ENCODE measurements around the gene HS6ST2. TPM values are rescaled to one million over a fixed set of nuclear protein-coding genes. Genes with fewer than 3 reads are reported as not detected.

The HS6ST2 gene
- total RNA-seq, 1 donor from 2014 or later: 0.92 TPM

DNA sequence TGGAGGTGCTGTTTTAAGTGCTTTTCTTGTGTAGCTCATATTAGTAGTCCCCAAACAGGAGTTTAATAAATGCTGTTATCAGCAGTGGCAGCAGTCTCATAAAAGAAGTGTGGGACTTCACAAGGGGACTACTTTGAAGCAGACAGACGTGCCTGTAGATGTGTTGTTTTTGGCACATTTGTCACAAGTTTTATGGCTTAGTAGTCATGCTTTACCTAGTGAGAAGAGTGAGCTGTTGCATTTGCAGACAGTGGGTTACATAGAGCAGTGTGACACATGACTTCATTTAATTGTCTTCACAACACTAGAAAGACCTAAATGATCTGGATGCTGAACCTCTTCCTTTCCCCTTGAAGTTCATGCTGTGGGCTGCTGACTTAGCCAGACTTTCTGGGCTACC, 320.1 kb downstream of the HS6ST2 start:
- intact Hi-C loops (cut with DNase I): no loop called here
- H3K36me3 ChIP-seq: no peaks in the 10 kb centered on the region

GRCh38 chrX:132636080-132636479, 322.3 kb downstream of the HS6ST2 start:
- H3K36me3 ChIP-seq: no peaks in the 10 kb centered on the region
- no peak for ATAC-seq
- no peak overlapping the region for H3K27ac ChIP-seq
- no peaks in the 10 kb centered on the region for H3K27me3 ChIP-seq (ENCODE audit: low read depth)
- no peak for DNase-seq
- TF ChIP-seq, protein P1, sequence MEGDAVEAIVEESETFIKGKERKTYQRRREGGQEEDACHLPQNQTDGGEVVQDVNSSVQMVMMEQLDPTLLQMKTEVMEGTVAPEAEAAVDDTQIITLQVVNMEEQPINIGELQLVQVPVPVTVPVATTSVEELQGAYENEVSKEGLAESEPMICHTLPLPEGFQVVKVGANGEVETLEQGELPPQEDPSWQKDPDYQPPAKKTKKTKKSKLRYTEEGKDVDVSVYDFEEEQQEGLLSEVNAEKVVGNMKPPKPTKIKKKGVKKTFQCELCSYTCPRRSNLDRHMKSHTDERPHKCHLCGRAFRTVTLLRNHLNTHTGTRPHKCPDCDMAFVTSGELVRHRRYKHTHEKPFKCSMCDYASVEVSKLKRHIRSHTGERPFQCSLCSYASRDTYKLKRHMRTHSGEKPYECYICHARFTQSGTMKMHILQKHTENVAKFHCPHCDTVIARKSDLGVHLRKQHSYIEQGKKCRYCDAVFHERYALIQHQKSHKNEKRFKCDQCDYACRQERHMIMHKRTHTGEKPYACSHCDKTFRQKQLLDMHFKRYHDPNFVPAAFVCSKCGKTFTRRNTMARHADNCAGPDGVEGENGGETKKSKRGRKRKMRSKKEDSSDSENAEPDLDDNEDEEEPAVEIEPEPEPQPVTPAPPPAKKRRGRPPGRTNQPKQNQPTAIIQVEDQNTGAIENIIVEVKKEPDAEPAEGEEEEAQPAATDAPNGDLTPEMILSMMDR (IDR thresholded peaks at IDR 0.05): no peak
- H3K4me1 ChIP-seq: no peaks in the 10 kb centered on the region
- no peak overlapping the region for H3K4me3 ChIP-seq
- no peaks in the 10 kb centered on the region for H3K9me3 ChIP-seq
- intact Hi-C loops (cut with DNase I): no loop called here

More for the DNA sequence above, 320.1 kb downstream of the HS6ST2 start:
- Histone ChIP-seq H3K9me3 (no peaks in the 10 kb centered on the region), H3K4me3 (no peak overlapping the region), H3K27ac (no peak overlapping the region), H3K4me1 (no peaks in the 10 kb centered on the region), H3K27me3 (ENCODE audit: low read depth) (no peaks in the 10 kb centered on the region)
- no peak for ATAC-seq
- TF ChIP-seq, protein P1 (IDR thresholded peaks at IDR 0.05): no peak
- DNase-seq: no peak

- Histone ChIP-seq H3K27me3 (ENCODE audit: low read depth) (no peaks in the 10 kb centered on the region), H3K4me1 (no peaks in the 10 kb centered on the region), H3K36me3 (no peaks in the 10 kb centered on the region), H3K4me3 (no peak overlapping the region), H3K27ac (no peak overlapping the region), H3K9me3 (no peaks in the 10 kb centered on the region)
- intact Hi-C loops (cut with DNase I): no loop called here
- TF ChIP-seq, protein P1 (IDR thresholded peaks at IDR 0.05): no peak
- ATAC-seq: no peak
- DNase-seq: no peak
These were observed 323.9 kb downstream of the HS6ST2 start for GRCh38 chrX:132634521-132634920.

DNA sequence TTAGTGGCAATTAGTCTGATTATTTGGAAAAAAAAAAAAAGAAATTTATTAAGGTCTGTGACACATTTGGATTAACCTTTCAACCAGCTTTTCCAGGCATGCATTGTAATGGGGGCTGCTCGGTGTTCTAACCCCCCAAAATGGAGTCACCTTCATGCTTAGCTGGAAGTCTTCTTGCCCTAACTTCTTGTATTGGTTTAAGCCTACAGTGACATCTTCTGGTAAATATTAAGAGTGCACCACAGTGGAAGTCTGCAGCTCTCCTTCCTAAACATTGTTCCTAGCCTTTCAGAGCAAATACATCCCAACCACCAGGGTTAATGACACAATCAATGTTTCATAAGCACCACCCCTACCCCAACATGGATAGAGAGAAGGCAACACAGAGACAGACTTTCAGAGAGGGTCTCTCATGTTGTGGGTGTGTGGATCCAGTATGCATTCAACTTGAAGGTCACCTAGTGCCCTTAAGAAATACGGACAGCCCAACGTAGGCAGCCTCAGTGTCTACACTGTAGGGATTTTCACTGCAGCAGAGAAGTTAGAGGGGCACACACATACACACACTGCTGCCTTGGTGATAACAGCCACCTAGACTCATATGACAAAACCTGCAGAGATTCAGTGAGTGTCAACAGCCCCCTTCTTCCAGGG, 326.7 kb downstream of the HS6ST2 start:
- DNase-seq (no peak), ATAC-seq (peak in 1 of 2 donors; percentile 49)
- intact Hi-C loops (cut with DNase I): no loop called here
- Histone ChIP-seq H3K27me3 (ENCODE audit: low read depth) (no peaks in the 10 kb centered on the region), H3K27ac (no peak overlapping the region), H3K4me1 (no peaks in the 10 kb centered on the region), H3K9me3 (no peaks in the 10 kb centered on the region), H3K4me3 (no peak overlapping the region), H3K36me3 (no peaks in the 10 kb centered on the region)
- TF ChIP-seq, protein P1 (IDR thresholded peaks at IDR 0.05): peak; percentile 43

DNA sequence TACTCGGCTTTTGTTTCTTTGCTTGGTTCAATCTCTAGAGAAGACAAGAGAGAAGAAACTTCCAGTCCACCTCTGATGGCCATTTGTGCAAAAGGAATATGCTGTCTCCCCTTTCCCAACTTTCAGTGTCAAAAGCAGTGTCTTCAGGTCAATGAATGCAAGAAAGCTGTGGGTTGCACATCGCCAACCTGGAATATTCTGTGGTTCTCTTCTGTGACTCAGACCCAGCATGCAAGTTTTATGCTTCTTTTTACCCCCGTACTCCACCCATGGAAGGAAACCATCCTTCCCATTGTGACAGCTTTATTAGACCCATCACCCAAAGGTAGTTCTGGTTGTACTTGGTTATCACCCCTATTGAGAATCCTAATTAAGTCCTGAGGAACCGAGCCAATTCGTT, 334.0 kb downstream of the HS6ST2 start:
- intact Hi-C loops (cut with DNase I): no loop called here
- H3K9me3 ChIP-seq: no peaks in the 10 kb centered on the region
- no peak for ATAC-seq
- no peaks in the 10 kb centered on the region for H3K4me1 ChIP-seq
- DNase-seq: no peak
- no peak overlapping the region for H3K27ac ChIP-seq
- H3K4me3 ChIP-seq: no peak overlapping the region
- no peaks in the 10 kb centered on the region for H3K27me3 ChIP-seq (ENCODE audit: low read depth)
- TF ChIP-seq, protein P1 (IDR thresholded peaks at IDR 0.05): no peak
- H3K36me3 ChIP-seq: no peaks in the 10 kb centered on the region
